ENCODE data around the gene PINLYP. TPM values are rescaled to one million over a fixed set of nuclear protein-coding genes. Genes with fewer than 3 reads are reported as not detected.

PINLYP gene
- total and polyA plus RNA-seq, 2 of the 13 experiments (the other 11 are each of a cell fraction or from before 2014, with no cell fraction given), result 0.21 to 0.24 TPM

GRCh38 chr19:43595999-43596841, 20.6 kb downstream of the PINLYP start, which contains the start of the genes IRGQ and ZNF576 (continued):
- TF ChIP-seq PRDM15 (CRISPR knock-in tag; IDR thresholded peaks at IDR 0.05), result no peak
- TF ChIP-seq ZNF274 (CRISPR knock-in tag; IDR thresholded peaks at IDR 0.05), result peak; percentile 52; the same call in 1 of the 2 replicates
- 0 out of 2 replicates have a peak, but pooled peaks have one; percentile 28 for TF ChIP-seq PATZ1 (CRISPR knock-in tag; IDR thresholded peaks at IDR 0.05)
- TF ChIP-seq BRD4 (CRISPR knock-in tag; IDR thresholded peaks at IDR 0.05), result 0 out of 2 replicates have a peak, but pooled peaks have one; percentile 63
- TF ChIP-seq ZSCAN9 (CRISPR knock-in tag; IDR thresholded peaks at IDR 0.05; ENCODE audit: borderline replicate concordance), result no peak
- TF ChIP-seq GTF3A (CRISPR knock-in tag; conservative IDR thresholded peaks at IDR 0.05), result no peak
- TF ChIP-seq ZNF574 (CRISPR knock-in tag; IDR thresholded peaks at IDR 0.05), result peak; percentile 79
- TF ChIP-seq NCOA1 (CRISPR knock-in tag; IDR thresholded peaks at IDR 0.05), result no peak
- no peak for TF ChIP-seq CEBPB (IDR thresholded peaks at IDR 0.05; ENCODE audit: borderline replicate concordance, low read depth, low read length)
- TF ChIP-seq SCMH1 (CRISPR knock-in tag; IDR thresholded peaks at IDR 0.05; ENCODE audit: borderline replicate concordance), result no peak
- no peak for TF ChIP-seq ZNF30 (CRISPR knock-in tag; IDR thresholded peaks at IDR 0.05)
- no peak for TF ChIP-seq CEBPZ (IDR thresholded peaks at IDR 0.05; ENCODE audit: low read length)
- TF ChIP-seq HIVEP1 (CRISPR knock-in tag; IDR thresholded peaks at IDR 0.05), result no peak; the same call in 1 of the 2 replicates
- 0 out of 2 replicates have a peak, but pooled peaks have one; percentile 23 for TF ChIP-seq ZBTB7B (CRISPR knock-in tag; IDR thresholded peaks at IDR 0.05)
- TF ChIP-seq KDM3A (CRISPR knock-in tag; IDR thresholded peaks at IDR 0.05; ENCODE audit: low read depth), result no peak
- TF ChIP-seq CENPX (CRISPR knock-in tag; IDR thresholded peaks at IDR 0.05), result no peak
- TF ChIP-seq ZNF580 (CRISPR knock-in tag; IDR thresholded peaks at IDR 0.05; ENCODE audit: borderline replicate concordance, low read depth), result no peak

Measured in HepG2 (cell line).